C4-2B (cell line): ENCODE data around the gene MRPL4.

Source experiments
- CTCF ChIP-seq: fragments of 450-650 bp; conservative IDR thresholded peaks from 2 replicates; pipeline ENCODE4 v1.5.1; 2017; ENCODE audit warnings: mild to moderate bottlenecking
- ZFX ChIP-seq: fragments of 450-650 bp; IDR thresholded peaks from 2 replicates; pipeline ENCODE4 v1.6.1; 2017

- TF ChIP-seq CTCF (no peak), ZFX (no peak)
Observed at GRCh38 chr19:10223488-10224213, 28.4 kb upstream of the MRPL4 start.
